ENCODE measurements around the gene VEZT. TPM values are rescaled to one million over a fixed set of nuclear protein-coding genes. Genes with fewer than 3 reads are reported as not detected.

VEZT gene
- total and polyA plus RNA-seq, 8 donors: 14.9 to 44.5 (median 30.0) TPM

GRCh38 chr12:95197636-95198035 lies 20.0 kb upstream of the VEZT start:
- Histone ChIP-seq H3K36me3 (no peaks in the 10 kb centered on the region), H3K27me3 (no peaks in the 10 kb centered on the region), H3K27ac (no peak overlapping the region), H3K4me1 (peaks cover 7 to 33% (median 16%) of the 10 kb centered on the region in 3 donors), H3K9me3 (no peaks in the 10 kb centered on the region), H3K4me3 (no peak overlapping the region)
- ATAC-seq (no peak), FAIRE-seq (no peak), DNase-seq (no peak)
- intact Hi-C loops (cut with DNase I): no loop called here
- no peak for TF ChIP-seq CTCF (IDR thresholded peaks at IDR 0.05)
- 61 to 71% methylated on average over 2 of the region's 2 CpGs for WGBS, 2 donors

GRCh38 chr12:95198914-95199313 lies 18.7 kb upstream of the VEZT start:
- no peaks in the 10 kb centered on the region for H3K36me3 ChIP-seq
- no peak for FAIRE-seq
- 95% methylated on average over 4 of the region's 4 CpGs for WGBS, 2 donors
- no peak for DNase-seq
- no peak for TF ChIP-seq CTCF (IDR thresholded peaks at IDR 0.05)
- no peak for ATAC-seq
- intact Hi-C loops (cut with DNase I): no loop called here
- peaks cover 7 to 46% (median 16%) of the 10 kb centered on the region in 3 donors for H3K4me1 ChIP-seq
- no peaks in the 10 kb centered on the region for H3K9me3 ChIP-seq
- H3K4me3 ChIP-seq: no peak overlapping the region
- H3K27ac ChIP-seq: no peak overlapping the region
- H3K27me3 ChIP-seq: no peaks in the 10 kb centered on the region

- WGBS, 2 donors: 29 to 31% methylated on average over 5 of the region's 5 CpGs
- Histone ChIP-seq H3K9me3 (no peaks in the 10 kb centered on the region), H3K27ac (peak overlapping the region in 2 of 4 donors; percentile 69 to 71), H3K36me3 (no peaks in the 10 kb centered on the region), H3K27me3 (no peaks in the 10 kb centered on the region), H3K4me3 (peak overlapping the region in 1 of 4 donors; percentile 2), H3K4me1 (peaks cover 7 to 54% (median 18%) of the 10 kb centered on the region in 3 donors)
- FAIRE-seq: no peak
- ATAC-seq: peak in 3 of 4 donors; percentile 60 to 69 (median 60)
- no peak for DNase-seq
- no peak for TF ChIP-seq CTCF (IDR thresholded peaks at IDR 0.05)
- intact Hi-C loops (cut with DNase I): no loop called here
Measured at GRCh38 chr12:95200128-95200894, 17.3 kb upstream of the VEZT start.

- H3K4me1 ChIP-seq: peaks cover 7 to 61% (median 20%) of the 10 kb centered on the region in 3 donors
- ATAC-seq (peak in 1 of 4 donors; percentile 18), DNase-seq (no peak), FAIRE-seq (no peak)
- H3K4me3 ChIP-seq: no peak overlapping the region
- 74 to 78% methylated on average over 4 of the region's 4 CpGs for WGBS, 2 donors
- TF ChIP-seq CTCF (IDR thresholded peaks at IDR 0.05): no peak
- no peaks in the 10 kb centered on the region for H3K36me3 ChIP-seq
- H3K27ac ChIP-seq: peak overlapping the region in 2 of 4 donors; percentile 69 to 71
- H3K9me3 ChIP-seq: no peaks in the 10 kb centered on the region
- intact Hi-C loops (cut with DNase I): no loop called here
- H3K27me3 ChIP-seq: no peaks in the 10 kb centered on the region
Measured at GRCh38 chr12:95201056-95201670, 16.4 kb upstream of the VEZT start.
